HFFc6 (cell line): ENCODE measurements around the gene OBP2B. TPM values are rescaled to one million over a fixed set of nuclear protein-coding genes. Genes with fewer than 3 reads are reported as not detected.
"Not testable (repeated sequence)": the region's sequence is repeated elsewhere in the genome, so short reads cannot be mapped to it uniquely, and the experiment has no call there.

Experiments used
- DNase-seq: peaks from one replicate; pipeline ENCODE4 v3.0.0-alpha.2; 2018
- H3K27ac Mint-ChIP-seq: 2 replicates; pipeline ENCODE4 v1.8.0; 2020; ENCODE audit warnings: mild to moderate bottlenecking, mixed read lengths
- H3K27me3 Mint-ChIP-seq: 2 replicates; pipeline ENCODE4 v1.8.0; 2021; ENCODE audit warnings: mild to moderate bottlenecking, moderate library complexity, mixed read lengths; ENCODE audit not compliant: insufficient read depth
- H3K36me3 Mint-ChIP-seq: 2 replicates; pipeline ENCODE4 v1.8.0; 2021; ENCODE audit warnings: low read depth, mixed read lengths
- H3K4me1 Mint-ChIP-seq: 2 replicates; pipeline ENCODE4 v1.8.0; 2020; ENCODE audit warnings: low read depth, mixed read lengths
- H3K4me3 Mint-ChIP-seq: 2 replicates; pipeline ENCODE4 v1.8.0; 2020; ENCODE audit warnings: mild to moderate bottlenecking, moderate library complexity, mixed read lengths
- H3K9me3 Mint-ChIP-seq: 2 replicates; pipeline ENCODE4 v1.8.0; 2020; ENCODE audit warnings: mild to moderate bottlenecking, mixed read lengths
- CTCF ChIP-seq: fragments of 200-600 bp; sonication (generic); IDR thresholded peaks from 2 replicates; pipeline ENCODE4 v1.5.0; 2021; ENCODE audit warnings: antibody characterized with exemption, mild to moderate bottlenecking
- total RNA-seq, 6 experiments: library from RNA; stranded (reverse); fragmentation: NEBNext Ultra II Directional; extraction: Animal tissue kit (Norgen Biotek cat#: 25700); gene quantifications; 2 replicates in 1 of 6; 3 replicates in 5 of 6; pipeline ENCODE4 v1.2.3, GENCODE V29; 2021

OBP2B gene
- total RNA-seq, 6 experiments from 2014 or later, result not detected

- Mint-ChIP-seq H3K4me3 (no peak overlapping the region), H3K9me3 (no peaks in the 10 kb centered on the region), H3K27ac (no peak overlapping the region), H3K36me3 (no peaks in the 10 kb centered on the region), H3K4me1 (no peaks in the 10 kb centered on the region), H3K27me3 (peaks cover 32% of the 10 kb centered on the region)
- TF ChIP-seq CTCF, result no peak
- no peak for DNase-seq
Measured at GRCh38 chr9:133230093-133230492, 21.0 kb upstream of the OBP2B start.

GRCh38 chr9:133228474-133229193, 19.6 kb upstream of the OBP2B start:
- not testable (repeated sequence) for DNase-seq, H3K9me3 Mint-ChIP-seq, H3K4me1 Mint-ChIP-seq, H3K4me3 Mint-ChIP-seq, H3K36me3 Mint-ChIP-seq, H3K27ac Mint-ChIP-seq
- H3K27me3 Mint-ChIP-seq, result peaks cover 32% of the 10 kb centered on the region

- H3K36me3 Mint-ChIP-seq, DNase-seq, H3K4me1 Mint-ChIP-seq, H3K27ac Mint-ChIP-seq, H3K4me3 Mint-ChIP-seq, H3K9me3 Mint-ChIP-seq: not testable (repeated sequence)
- H3K27me3 Mint-ChIP-seq, result peaks cover 36% of the 10 kb centered on the region
Measured at GRCh38 chr9:133227996-133228395, 18.9 kb upstream of the OBP2B start.

GRCh38 chr9:133227242-133227860, 18.3 kb upstream of the OBP2B start:
- H3K27me3 Mint-ChIP-seq, result peaks cover 37% of the 10 kb centered on the region
- DNase-seq, result no peak
- no peaks in the 10 kb centered on the region for H3K9me3 Mint-ChIP-seq
- H3K4me1 Mint-ChIP-seq, result no peaks in the 10 kb centered on the region
- no peak overlapping the region for H3K27ac Mint-ChIP-seq
- no peak for TF ChIP-seq CTCF
- H3K36me3 Mint-ChIP-seq, result no peaks in the 10 kb centered on the region
- H3K4me3 Mint-ChIP-seq, result no peak overlapping the region

GRCh38 chr9:133226219-133227171, 17.4 kb upstream of the OBP2B start:
- H3K27ac Mint-ChIP-seq, result no peak overlapping the region

More at GRCh38 chr9:133226219-133227171, 17.4 kb upstream of the OBP2B start:
- TF ChIP-seq CTCF, result no peak
- Mint-ChIP-seq H3K4me3 (no peak overlapping the region), H3K27me3 (peaks cover 39% of the 10 kb centered on the region), H3K9me3 (no peaks in the 10 kb centered on the region), H3K4me1 (no peaks in the 10 kb centered on the region), H3K36me3 (no peaks in the 10 kb centered on the region)
- no peak for DNase-seq
